Caki2 (cell line): Measurements from ENCODE around the gene TCP10L. TPM values are rescaled to one million over a fixed set of nuclear protein-coding genes. Genes with fewer than 3 reads are reported as not detected.

Experiments
- DNase-seq: peaks from one replicate; pipeline ENCODE4 v3.0.0-alpha.2; 2015; ENCODE audit warnings: low read depth
- in situ Hi-C: cut with HindIII; loops from 2 replicates; pipeline ENCODE4 v1.10.0; 2016; ENCODE audit warnings: low sequenced_read_pairs, low pct_unique_long_range_greater_than_20kb, mixed read lengths
- total RNA-seq: library from RNA; depleted of rRNA; stranded (reverse); fragments of >200 nt; shearing (Covaris generic); gene quantifications from 2 replicates; pipeline ENCODE4 v1.2.3, GENCODE V29; 2014; ENCODE audit warnings: low replicate concordance

Gene TCP10L
- total RNA-seq, 1 experiment from 2014 or later, result not detected

DNA sequence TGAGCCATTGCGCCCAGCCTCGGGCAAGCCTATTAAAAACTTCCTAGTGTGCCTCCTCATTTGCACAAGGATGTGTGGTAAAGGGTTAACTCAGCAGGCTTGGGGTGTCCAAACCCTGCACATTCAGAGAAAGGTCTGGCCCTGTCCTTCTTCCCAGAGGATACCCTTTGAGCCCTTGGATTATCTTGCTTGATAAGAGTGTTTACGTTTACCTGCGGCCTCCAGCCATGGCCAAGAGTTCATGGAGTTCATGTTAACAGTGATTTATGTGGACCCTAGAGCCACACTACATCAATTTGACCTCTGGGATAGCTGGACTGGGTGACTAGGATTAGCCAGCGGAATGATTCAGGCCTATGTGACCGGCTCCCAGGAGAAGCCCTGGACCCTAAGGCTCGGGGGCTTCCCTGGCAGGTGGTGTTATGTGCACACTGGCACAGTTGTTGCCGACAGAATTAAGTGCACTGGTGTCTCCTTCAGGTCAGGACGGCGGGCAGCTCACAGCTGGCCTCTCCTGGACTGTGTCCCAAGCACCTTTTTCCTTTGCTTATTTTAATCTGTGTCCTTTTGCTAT, 7.7 kb upstream of the TCP10L start:
- no peak for DNase-seq
- in situ Hi-C loops, result no loop called here

- in situ Hi-C loops, result no loop called here
- no peak for DNase-seq
Measured at GRCh38 chr21:32590130-32590529, 4.8 kb upstream of the TCP10L start.

- in situ Hi-C loops, result no loop called here
Measured at GRCh38 chr21:32587651-32588050, 2.3 kb upstream of the TCP10L start.

DNA sequence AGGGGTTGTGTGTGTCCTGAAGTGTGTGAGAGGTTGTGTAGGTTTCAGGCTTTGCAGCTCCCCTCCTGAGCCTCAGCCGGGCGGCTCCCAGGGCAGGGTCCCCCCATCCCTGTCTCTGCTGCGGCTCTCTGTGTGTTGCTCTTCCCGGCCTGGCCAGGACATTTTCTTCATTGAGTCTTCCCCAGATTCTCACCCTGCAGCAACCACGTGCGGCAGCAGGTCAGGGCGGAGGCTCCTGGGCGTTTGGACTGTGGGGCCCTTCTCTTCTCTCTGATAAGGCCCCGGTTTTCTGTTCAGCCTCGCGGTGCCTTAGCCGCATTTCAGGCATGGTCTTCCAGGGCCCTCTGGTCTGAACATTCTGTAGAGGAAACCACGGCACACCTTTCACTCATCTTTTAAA, 1.8 kb upstream of the TCP10L start:
- in situ Hi-C loops, result no loop called here
- no peak for DNase-seq

More at GRCh38 chr21:32587651-32588050, 2.3 kb upstream of the TCP10L start:
- DNase-seq, result no peak

DNA sequence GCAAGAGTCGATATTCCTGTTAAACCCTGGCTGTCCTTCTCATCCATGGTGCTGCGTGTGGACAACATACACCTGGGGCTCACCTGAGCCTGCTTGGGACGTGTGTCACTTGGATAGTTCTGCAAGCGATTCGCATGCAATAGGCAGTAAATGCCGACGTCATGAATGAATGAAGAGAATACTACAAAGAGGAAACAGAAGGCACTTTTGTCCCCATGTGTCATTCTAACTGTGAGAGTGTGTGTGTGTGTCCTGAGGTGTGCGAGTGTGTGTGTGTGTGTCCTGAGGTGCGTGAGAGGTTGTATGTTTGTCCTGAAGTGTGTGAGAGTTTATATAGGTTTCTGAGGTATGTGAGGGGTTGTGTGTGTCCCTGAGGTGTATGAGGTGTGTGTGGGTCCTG, 647 bp upstream of the TCP10L start:
- DNase-seq, result no peak
- in situ Hi-C loops, result no loop called here

GRCh38 chr21:32584472-32584871, 851 bp downstream of the TCP10L start:
- no peak for DNase-seq
- in situ Hi-C loops, result no loop called here

DNA sequence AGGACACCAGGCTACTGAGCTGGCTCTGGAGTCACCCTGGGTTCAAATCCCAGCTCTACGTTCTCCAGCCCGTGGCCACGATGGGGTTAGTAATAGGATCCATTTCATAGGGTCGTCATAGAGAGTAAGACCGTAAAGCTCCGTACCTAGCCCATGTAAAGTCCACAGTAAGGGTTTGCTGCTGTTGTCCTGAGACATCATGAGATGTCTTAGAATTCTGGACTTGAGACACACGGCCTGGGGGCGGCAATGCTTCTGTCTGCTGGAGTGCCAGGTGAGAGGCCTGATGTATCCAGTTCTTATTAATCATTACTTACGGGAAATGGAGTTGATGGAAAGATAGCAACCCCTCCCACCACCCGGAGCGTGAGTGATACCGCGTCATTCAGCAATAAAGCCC, 3.6 kb downstream of the TCP10L start:
- DNase-seq, result no peak
- in situ Hi-C loops, result no loop called here

DNA sequence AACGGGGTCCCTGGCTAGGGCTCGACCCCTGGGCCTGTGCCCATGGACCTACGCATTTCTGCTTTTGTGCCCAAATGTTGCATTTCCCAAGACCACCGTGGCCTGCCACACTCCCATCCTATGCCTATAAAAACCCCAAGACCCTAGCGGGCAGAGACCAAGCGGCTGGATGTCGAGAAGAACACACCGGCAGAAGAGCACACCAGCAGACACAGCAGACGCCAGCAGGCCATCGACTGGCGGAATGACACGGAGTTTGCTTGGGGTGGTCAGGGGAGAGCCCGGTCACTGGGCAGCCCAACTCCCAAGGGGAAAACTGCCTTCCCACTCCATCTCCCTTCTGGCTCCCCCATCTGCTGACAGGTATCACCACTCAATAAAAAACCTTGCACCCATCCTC, 4.4 kb downstream of the TCP10L start:
- in situ Hi-C loops, result no loop called here
- no peak for DNase-seq

DNA sequence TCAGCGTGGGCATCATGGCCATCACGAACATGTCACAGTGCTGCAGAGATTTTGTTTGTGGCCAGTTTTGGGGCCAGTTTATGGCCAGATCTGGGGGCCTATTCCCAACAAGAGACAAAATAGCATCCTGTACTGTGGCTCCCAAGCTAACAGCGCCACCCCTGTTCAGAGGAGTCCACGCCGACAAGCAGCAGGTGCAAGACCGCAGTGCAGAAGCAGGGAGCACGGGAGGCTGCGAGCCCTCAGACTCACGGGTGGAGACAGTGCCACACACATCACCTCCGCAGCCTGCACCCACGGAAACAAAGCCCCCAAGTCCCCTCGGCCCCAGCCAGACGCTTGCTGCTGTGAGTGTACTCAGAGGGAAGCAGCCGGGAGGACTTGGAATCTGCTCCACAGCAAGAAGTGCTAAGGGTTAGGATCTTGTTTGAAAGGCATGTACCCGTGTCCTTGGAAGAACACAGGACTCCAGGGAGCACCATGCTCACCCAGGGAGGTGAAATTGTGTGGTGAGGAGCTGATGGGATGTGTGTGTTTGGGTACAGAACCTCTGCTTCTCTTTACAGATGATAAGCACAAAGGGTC, 7.1 kb downstream of the TCP10L start:
- no peak for DNase-seq
- in situ Hi-C loops, result no loop called here

- in situ Hi-C loops, result no loop called here
- DNase-seq, result no peak
Measured at GRCh38 chr21:32576011-32576410, 9.3 kb downstream of the TCP10L start.

DNA sequence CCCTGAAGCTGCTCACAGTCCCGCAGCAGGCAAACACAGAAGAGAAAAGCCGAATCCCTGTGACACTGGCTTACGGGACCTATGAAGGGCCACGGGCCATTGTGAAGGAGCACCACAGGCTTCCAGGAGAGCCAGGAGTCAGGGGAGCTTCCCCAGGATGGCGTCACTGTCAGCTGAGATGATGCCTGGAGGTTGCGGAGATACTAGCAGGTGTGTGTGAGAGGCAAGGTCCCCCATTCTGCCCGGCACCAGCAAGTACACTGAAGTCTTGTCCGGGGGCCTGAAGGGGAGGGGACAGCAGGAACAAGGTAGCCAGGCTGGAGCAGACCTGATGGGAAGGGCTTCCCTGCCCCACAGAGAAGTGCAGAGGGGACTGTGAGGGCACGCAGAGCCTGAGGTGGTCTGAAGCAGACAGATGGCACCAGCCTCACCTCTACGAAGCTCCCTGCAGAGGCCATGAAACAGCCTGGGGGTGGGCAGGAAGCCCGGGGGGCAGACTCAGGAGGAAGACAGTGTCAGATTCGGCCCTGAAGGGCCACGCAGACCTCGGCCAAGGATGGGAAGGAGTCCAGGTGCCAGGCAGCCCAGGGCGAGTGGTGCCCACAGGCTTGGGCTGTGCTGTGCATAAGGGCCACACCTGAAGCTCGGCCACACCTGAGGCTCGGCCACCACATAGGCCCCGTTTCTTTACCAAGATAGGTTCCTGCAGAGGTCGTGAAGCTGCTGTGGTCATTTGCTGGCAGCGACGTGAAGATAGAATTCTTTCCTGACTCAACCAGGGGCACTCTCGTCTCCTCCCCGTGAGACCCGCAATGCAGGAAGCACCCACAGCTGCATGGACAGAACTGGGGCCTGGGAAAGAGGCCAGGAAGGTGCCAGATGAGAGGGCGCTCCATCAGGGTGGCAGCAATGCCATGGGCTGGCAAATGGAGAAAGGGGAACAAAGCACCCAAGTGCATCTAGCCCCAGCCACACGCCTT, 10.1 kb downstream of the TCP10L start:
- in situ Hi-C loops, result no loop called here
- DNase-seq, result no peak

DNA sequence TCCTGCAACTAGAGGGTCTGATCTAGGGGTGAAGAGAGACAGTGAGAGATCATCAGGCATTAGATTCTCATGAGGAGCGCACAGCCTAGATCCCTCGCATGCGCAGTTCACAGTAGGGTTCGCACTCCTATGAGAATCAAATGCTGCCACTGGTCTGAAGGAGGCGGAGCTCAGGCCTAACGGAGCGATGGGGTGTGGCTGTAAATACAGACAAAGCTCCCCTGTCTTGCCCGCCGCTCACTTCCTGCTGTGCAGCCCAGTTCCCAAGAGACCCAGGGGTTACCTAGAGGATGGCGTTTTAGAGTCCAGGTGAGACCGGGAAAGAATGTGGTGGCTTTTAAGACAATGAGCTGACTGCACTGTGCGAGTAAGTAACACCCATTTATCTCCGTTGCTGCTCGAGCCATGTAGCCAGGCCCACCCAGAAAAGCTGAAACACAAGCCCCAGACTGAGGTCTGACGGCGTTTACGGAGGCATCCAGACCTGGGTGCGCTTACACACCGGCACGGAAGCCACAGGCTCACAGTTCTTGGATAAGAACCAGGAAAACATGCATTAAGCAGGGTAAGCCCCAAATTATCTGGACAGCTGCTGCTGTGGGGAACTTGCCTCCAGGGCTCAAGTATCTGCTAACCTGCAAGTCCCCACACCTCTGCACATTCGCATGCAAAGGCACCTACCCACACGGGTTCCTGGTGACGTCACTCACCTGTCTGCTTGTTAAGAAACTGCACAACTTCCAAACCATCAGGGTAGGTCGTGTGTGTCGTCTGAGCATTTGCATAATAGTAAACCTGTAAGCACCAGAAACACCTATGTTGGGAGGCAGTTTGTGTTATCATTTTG, 12.5 kb downstream of the TCP10L start:
- DNase-seq, result no peak
- in situ Hi-C loops, result no loop called here

DNA sequence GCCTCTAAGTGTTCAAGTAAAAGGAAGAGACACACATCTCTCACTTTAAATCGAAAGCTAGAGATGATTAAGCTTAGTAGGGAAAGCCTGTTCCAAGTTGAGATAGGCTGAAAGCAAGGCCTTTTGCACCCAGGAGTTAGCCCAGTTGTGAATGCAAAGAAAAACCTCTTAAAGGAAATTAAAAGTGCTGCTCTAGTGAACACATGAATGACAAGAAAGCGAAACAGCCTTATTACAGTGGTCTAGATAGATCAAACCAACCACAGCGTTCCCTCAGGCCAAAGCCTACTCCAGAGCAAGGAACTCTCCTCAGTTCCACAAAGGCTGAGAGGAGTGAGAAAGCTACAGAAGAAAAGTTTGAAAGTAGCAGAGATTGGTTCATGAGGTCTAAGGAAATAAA, 14.9 kb downstream of the TCP10L start:
- DNase-seq, result no peak
- in situ Hi-C loops, result no loop called here

DNA sequence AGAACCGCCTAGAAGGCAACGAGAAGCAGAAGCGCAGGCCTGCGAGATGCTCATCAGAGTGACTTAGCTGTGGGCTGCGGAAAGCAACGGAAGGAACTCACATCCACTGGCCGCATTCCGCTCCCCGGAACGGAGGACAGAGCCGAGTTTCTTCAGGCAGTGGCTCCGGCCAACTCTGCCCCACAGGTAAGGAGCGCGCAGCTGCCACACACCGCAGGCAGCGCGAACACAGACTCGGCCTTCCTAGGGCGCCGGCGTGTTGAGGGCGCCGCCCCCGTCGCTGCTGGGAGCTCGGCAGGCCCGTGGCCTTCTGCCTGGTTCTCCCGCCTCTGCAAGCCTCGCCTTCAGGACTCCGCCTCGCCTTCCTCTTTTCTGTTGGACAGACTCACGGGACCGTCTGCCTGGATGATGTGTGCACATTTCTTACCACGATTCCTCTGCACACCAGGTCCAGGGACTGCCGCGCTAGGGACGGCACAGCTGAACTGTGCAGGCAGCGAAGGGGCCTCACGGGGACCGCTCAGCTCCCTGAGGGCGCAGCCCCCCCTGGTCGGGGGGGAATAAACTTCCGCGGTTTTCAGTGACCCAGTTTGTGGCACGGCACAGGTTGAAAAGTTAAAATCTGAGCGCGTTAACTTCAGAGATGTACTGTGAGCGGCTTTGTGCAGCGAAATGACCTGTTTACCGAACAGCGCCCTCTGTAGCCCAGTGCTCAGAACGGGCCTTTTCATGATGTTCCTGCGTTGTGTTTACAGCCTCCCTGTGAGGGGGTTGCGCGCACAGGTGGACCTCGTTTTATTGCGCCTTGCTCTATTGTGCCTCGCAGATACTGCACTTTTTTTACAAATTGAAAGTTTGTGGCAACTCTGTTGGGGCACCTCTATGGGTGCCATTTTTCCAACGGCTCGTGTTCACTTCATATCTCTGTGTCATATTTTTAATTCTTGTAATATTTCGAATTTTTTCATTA, 15.8 kb downstream of the TCP10L start:
- in situ Hi-C loops, result no loop called here
- peak; percentile 83 for DNase-seq

- no peak for DNase-seq
- in situ Hi-C loops, result no loop called here
Measured at GRCh38 chr21:32567626-32568025, 17.7 kb downstream of the TCP10L start.

DNA sequence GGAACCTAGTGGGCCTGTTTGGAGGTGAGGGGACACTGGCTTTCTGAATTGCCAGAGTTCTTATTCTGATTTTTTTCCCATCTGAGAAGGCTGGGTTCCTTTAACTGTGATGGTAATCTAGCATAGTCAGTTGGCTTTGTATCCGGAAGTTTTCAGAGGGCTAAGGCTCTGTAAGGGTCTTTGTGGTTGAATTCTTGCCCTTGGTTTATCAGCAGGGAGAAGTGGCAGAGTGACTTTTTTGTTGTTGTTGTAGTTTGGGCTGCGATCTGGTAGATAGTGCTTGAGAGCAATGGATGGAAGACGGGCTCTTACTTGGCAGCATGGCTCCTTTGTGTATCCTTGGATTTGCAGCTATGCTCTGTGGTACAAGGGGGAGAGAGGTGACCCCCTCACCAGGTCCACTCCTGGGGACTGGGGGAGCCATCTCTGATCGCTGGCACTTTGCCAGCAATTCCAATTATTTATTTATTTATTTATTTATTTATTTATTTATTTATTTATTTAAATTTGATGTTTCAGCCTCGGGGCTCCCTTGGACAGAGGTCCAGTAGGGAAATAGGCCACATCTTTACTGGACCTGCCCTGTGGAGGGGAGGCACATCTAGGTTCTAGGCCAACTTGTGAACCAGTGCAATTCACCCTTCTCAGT, 18.5 kb downstream of the TCP10L start:
- in situ Hi-C loops, result no loop called here
- no peak for DNase-seq

DNA sequence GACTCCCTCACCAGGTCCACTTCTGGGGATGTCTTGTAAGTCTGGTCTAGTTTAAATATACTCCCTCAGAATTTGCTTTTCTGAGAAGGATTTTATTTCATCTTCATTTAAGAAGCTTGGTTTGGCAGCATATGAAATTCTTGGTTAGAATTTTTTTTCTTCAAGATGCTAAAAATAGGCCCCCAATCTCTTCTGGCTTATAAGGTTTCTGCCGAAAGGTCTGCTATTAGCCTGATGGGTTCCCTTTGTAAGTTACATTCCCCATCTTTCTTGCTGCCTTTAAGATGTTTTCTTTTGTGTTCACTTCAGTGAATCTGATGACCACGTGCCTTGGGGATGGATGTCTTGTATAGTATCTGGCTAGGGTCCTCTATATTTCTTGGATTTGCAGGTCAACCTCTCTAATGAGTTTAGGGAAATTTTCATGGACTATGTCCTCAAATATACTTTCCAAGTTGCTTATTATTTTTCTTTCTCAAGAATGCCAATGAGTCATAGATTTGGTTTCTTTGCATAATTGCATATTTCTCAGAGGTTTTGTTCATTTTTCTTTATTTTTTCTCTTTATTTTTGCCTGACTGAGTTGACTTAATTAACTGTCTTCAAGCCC, 19.4 kb downstream of the TCP10L start:
- in situ Hi-C loops, result no loop called here
- no peak for DNase-seq
